ENCODE data around the gene PCDHAC2. TPM values are rescaled to one million over a fixed set of nuclear protein-coding genes. Genes with fewer than 3 reads are reported as not detected.

The PCDHAC2 gene
- total RNA-seq, 3 donors from 2014 or later: 2.1 to 2.8 (median 2.6) TPM

DNA sequence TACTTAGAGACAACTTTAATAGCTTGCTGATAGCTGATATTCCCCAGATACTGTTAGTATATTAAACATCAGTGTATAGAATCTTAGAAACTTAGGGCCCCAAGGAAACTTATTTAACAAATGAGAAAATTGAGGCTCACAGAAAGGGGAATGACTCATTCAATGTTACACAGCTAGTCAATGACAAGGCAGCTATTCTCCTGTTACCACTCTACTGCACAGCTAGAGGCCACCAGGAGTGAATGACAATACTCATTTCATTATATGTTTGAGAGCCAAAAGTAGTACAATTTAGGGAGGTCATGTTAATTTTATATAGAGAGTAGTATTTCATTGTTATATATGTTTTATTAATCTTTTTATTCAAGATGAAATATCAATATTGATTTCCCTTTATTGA is 51.7 kb downstream of the PCDHAC2 start:
- intact Hi-C loops (cut with DNase I; ENCODE audit: low total_unique reads): no loop called here
- Histone ChIP-seq H3K4me1 (no peaks in the 10 kb centered on the region), H3K27me3 (no peaks in the 10 kb centered on the region), H3K4me3 (no peak overlapping the region), H3K36me3 (no peaks in the 10 kb centered on the region), H3K27ac (no peak overlapping the region), H3K9me3 (no peaks in the 10 kb centered on the region)
- TF ChIP-seq POLR2A (IDR thresholded peaks at IDR 0.05): no peak
- DNase-seq (ENCODE audit: low spot score in 2 of 2): no peak

Other genes with a start within 250 kb of the PCDHAC2 start
- not detected for gene PCDHA1, start 180.3 kb upstream of the PCDHAC2 start, total RNA-seq
- gene PCDHA2, start 171.6 kb upstream of the PCDHAC2 start, total RNA-seq: under 1 TPM in 2 of 3 donors, not detected in 1; 0.33 to 0.59 TPM
- gene PCDHA3, start 165.4 kb upstream of the PCDHAC2 start, total RNA-seq: 1 to 10 TPM in 1 of 3 donors, under 1 TPM in 2; 0.96 to 2.8 (median 0.98) TPM
- gene PCDHA4, start 159.4 kb upstream of the PCDHAC2 start, total RNA-seq: 1 to 10 TPM in 2 of 3 donors, under 1 TPM in 1; 0.64 to 5.4 (median 2.6) TPM
- gene PCDHA5, start 144.9 kb upstream of the PCDHAC2 start, total RNA-seq: 1 to 10 TPM in 1 of 3 donors, under 1 TPM in 2; 0.16 to 1.2 (median 0.66) TPM
- 1 to 10 TPM in 2 of 3 donors, under 1 TPM in 1; 0.96 to 4.2 (median 2.6) TPM for gene PCDHA6, start 138.5 kb upstream of the PCDHAC2 start, total RNA-seq
- 1 to 10 TPM; 1.3 TPM for gene PCDHA7, start 132.2 kb upstream of the PCDHAC2 start, total RNA-seq
- gene PCDHA8, start 125.3 kb upstream of the PCDHAC2 start, total RNA-seq: under 1 TPM; 0.32 to 0.98 (median 0.88) TPM
- 1 to 10 TPM in 1 of 3 donors, under 1 TPM in 2; 0.16 to 1.5 (median 0.66) TPM for gene PCDHA9, start 118.1 kb upstream of the PCDHAC2 start, total RNA-seq
- gene PCDHA10, start 110.6 kb upstream of the PCDHAC2 start, total RNA-seq: 1 to 10 TPM in 2 of 3 donors, under 1 TPM in 1; 0.64 to 6.4 (median 4.9) TPM
- gene PCDHA11, start 97.5 kb upstream of the PCDHAC2 start, total RNA-seq: 1 to 10 TPM in 2 of 3 donors, under 1 TPM in 1; 0.48 to 4.3 (median 3.4) TPM
- 1 to 10 TPM in 2 of 3 donors, under 1 TPM in 1; 0.48 to 6.9 (median 5.0) TPM for gene PCDHA12, start 91.2 kb upstream of the PCDHAC2 start, total RNA-seq
- gene PCDHA13, start 84.4 kb upstream of the PCDHAC2 start, total RNA-seq: 1 to 10 TPM; 1.3 to 3.5 (median 1.6) TPM
- gene PCDHAC1, start 40.2 kb upstream of the PCDHAC2 start, total RNA-seq: 1 to 10 TPM in 2 of 3 donors, under 1 TPM in 1; 0.80 to 2.5 (median 2.3) TPM
- under 1 TPM in 2 of 3 donors, not detected in 1; under 0.01 TPM for gene PCDHB1, start 84.9 kb downstream of the PCDHAC2 start, total RNA-seq
- gene PCDHB2, start 128.1 kb downstream of the PCDHAC2 start, total RNA-seq: 10 to 100 TPM in 1 of 3 donors, 1 to 10 TPM in 2; 3.8 to 10.8 (median 9.8) TPM
- gene PCDHB3, start 134.0 kb downstream of the PCDHAC2 start, total RNA-seq: 1 to 10 TPM; 3.4 to 6.2 (median 5.4) TPM
- gene PCDHB4, start 155.3 kb downstream of the PCDHAC2 start, total RNA-seq: 1 to 10 TPM; 7.5 to 9.2 (median 7.7) TPM
- 1 to 10 TPM; 3.4 to 9.8 (median 6.4) TPM for gene PCDHB5, start 168.7 kb downstream of the PCDHAC2 start, total RNA-seq
- gene PCDHB6, start 183.6 kb downstream of the PCDHAC2 start, total RNA-seq: 1 to 10 TPM; 1.4 to 3.6 (median 2.2) TPM
- gene PCDHB7, start 206.2 kb downstream of the PCDHAC2 start, total RNA-seq: 1 to 10 TPM; 2.3 to 4.6 (median 3.4) TPM
- 1 to 10 TPM in 1 of 3 donors, under 1 TPM in 2; 0.73 to 4.6 (median 0.80) TPM for gene PCDHB8, start 211.3 kb downstream of the PCDHAC2 start, total RNA-seq
- gene PCDHB16, start 215.9 kb downstream of the PCDHAC2 start, total RNA-seq: 10 to 100 TPM in 1 of 3 donors, 1 to 10 TPM in 2; 4.3 to 11.8 (median 6.3) TPM
- 1 to 10 TPM; 2.2 to 4.6 (median 4.1) TPM for gene PCDHB9, start 220.7 kb downstream of the PCDHAC2 start, total RNA-seq
- gene PCDHB10, start 225.9 kb downstream of the PCDHAC2 start, total RNA-seq: 1 to 10 TPM; 3.8 to 4.8 (median 4.6) TPM
- gene PCDHB11, start 233.2 kb downstream of the PCDHAC2 start, total RNA-seq: 1 to 10 TPM; 2.3 to 4.6 (median 2.7) TPM
- gene PCDHB12, start 242.2 kb downstream of the PCDHAC2 start, total RNA-seq: 1 to 10 TPM; 3.7 to 5.2 (median 5.0) TPM
- 1 to 10 TPM; 3.7 to 5.9 (median 4.8) TPM for gene PCDHB13, start 247.4 kb downstream of the PCDHAC2 start, total RNA-seq

Data from breast epithelium (tissue), 4 donors.